Subcutaneous preadipocyte (primary cell): ENCODE data around the gene ZNRD2. TPM values are rescaled to one million over a fixed set of nuclear protein-coding genes. Genes with fewer than 3 reads are reported as not detected.

ENCODE experiments used
- small RNA-seq: library from RNA; depleted of rRNA; stranded (forward); fragments of <200 nt; gene quantifications from one replicate; pipeline ENCODE3, GENCODE V24; 2012
- total RNA-seq: library from RNA; depleted of rRNA; stranded (reverse); fragments of >200 nt; gene quantifications from 2 replicates; pipeline ENCODE4 v1.2.3, GENCODE V29; 2012

The ZNRD2 gene, protein sequence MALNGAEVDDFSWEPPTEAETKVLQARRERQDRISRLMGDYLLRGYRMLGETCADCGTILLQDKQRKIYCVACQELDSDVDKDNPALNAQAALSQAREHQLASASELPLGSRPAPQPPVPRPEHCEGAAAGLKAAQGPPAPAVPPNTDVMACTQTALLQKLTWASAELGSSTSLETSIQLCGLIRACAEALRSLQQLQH
- 45.9 and 46.7 TPM in 2 replicates for total RNA-seq

DNA sequence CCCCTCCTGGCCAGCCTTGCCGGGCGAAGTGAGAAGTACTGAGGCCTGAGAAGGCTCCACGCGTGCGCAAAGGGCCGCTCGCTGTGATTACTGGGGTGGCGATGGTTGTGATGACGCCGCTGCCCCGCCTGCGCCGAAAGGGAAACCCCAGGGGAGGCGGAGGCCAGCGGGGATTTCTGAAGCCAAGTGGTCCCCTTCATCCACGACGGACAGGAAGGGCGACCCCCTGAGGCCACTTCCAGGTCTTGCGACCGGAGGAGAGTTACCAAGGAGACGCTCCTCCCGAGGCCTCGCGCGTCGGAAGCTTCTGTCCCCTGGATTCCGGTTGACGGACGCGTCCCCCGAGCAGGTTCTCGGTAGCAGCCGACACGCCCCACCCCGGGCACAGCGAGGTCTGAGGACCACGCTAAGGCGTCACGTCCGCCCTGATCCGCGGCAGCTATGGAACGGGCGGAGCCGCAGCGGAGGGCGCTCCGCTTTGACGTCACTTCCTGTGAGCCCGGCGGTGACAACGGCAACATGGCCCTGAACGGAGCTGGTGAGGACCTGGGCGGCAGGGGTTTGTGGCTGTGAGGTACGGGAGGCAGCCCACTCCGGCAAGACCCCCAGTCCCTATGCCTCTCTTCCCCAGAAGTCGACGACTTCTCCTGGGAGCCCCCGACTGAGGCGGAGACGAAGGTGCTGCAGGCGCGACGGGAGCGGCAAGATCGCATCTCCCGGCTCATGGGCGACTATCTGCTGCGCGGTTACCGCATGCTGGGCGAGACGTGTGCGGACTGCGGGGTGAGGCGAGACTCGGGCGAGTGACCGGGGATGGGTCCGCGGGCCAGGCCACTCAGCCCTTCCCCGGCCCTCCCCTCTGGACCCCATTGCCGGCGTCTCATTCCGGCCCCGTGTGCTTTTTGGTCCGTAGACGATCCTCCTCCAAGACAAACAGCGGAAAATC, at the start of gene ZNRD2:
TSS of gene ZNRD2 (plus strand) at position 505 of the 946 bp plus-strand sequence. CDS start at position 520, 15 bp downstream.

DNA sequence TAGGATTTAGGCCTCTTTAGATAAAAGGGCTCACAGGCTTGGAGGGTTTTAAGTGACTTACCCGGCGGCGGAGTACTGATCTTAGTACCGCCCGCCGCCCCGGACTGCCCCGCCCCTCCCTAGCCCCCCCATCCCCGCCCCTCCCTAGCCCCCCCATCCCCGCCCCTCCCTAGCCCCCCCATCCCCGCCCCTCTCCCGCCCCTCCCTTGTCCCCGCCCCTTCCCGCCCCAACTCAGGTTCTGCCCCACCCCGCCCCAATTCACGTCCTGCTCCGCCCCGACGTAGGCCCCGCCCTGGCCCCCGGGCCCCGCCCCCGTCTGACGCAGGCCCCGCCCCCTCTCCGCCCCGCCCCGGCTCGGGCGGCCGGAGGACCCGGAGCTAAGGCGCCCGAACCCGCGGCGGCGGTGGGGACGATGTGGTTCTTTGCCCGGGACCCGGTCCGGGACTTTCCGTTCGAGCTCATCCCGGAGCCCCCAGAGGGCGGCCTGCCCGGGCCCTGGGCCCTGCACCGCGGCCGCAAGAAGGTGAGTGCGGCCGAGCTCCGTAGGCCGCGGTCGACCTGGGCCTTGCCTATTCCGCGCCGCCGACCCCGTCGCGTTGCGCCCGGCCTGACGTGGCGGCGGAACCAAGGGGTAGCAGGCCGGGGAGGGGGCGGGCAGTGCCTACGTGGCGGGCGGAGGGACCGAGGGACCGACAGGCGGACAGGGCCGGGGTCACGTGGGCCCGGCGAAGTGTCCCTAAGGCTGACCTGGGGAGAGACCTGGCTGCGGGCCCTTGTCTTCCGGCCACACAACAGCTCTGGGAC, 45.3 kb upstream of the ZNRD2 start, which contains the start of gene SCYL1:
TSS of gene SCYL1 (plus strand) at position 343 of the 805 bp plus-strand sequence. CDS start at position 414, 71 bp downstream.

DNA sequence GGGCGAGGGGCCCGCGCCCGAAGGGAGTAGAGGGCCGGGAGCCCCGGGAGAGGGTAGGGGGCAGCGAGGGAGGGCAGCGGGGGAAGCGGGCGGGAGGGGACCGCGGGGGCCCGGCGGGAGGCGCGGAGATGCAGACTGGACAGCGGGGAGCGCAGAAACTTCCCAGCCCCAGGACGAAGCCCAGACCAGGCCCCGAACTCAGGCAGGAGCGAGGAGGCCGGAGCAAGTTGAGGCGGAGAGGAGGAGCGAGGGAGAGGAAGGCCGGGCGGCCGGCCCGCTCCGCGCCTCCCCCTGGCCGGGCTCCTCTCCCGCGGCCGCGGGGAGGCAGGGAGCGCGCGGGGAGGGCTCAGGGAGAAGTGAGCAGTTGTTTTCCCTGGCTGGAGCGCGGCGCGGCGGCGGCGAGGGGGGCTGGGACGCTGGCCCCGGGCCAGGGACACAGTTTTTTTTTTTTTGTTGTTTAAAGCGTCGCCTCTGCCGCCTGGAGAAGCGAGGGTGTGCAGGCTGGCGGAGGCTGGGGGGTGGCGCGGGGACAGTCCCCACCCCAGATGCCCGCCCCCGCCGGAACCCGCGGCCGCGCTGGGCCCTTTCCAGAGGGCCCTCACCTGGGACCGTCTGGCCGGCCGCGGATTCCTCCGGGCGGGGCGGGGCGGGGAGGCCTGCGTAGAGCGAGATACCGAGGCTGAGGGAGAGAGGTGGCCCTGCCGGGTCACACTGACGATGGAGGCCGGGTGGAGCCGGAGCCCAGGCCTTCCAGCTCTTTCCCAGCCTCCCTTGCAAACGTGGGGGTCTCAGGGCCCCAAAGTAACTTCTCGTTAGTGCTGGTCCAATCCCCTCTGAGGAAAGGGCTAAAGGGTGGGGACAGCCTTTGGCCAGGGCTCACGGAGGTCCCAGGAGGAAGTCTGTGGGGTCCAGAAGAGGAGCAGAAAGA, 12.0 kb upstream of the ZNRD2 start, which contains the start of gene LTBP3:
TSS of gene LTBP3 (minus strand) at position 358 of the 928 bp plus-strand sequence. CDS start 400 bp downstream, outside the sequence.

DNA sequence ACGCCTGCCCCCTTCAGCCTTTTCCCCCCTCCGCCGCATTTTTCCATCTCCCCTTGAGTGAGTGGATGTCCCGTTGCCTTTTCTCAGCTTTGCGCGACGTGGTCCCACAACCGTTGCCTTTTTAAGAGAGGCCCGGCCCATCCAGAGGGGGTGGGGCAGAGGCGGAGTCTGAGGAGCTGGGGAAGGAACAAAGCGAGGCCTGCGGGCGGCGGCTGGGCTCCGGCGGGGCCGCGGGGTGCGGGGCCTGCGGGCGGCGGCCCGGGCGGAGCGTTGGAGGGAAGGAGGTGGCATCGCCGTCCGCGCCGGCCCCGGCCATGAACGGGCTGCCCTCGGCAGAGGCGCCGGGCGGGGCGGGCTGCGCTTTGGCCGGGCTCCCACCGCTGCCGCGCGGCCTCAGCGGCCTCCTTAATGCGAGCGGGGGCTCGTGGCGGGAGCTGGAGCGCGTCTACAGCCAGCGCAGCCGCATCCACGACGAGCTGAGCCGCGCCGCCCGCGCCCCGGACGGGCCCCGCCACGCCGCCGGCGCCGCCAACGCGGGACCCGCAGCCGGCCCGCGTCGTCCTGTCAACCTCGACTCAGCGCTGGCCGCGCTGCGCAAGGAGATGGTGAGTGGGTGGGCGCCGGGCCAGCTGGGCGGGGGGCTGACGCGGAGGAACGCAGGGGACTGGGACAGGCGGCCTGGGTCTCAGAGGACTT, 2.2 kb downstream of the ZNRD2 start, which contains the start of gene FAM89B:
TSS of gene FAM89B (plus strand) at position 183 of the 696 bp plus-strand sequence. CDS start at position 315, 132 bp downstream.

DNA sequence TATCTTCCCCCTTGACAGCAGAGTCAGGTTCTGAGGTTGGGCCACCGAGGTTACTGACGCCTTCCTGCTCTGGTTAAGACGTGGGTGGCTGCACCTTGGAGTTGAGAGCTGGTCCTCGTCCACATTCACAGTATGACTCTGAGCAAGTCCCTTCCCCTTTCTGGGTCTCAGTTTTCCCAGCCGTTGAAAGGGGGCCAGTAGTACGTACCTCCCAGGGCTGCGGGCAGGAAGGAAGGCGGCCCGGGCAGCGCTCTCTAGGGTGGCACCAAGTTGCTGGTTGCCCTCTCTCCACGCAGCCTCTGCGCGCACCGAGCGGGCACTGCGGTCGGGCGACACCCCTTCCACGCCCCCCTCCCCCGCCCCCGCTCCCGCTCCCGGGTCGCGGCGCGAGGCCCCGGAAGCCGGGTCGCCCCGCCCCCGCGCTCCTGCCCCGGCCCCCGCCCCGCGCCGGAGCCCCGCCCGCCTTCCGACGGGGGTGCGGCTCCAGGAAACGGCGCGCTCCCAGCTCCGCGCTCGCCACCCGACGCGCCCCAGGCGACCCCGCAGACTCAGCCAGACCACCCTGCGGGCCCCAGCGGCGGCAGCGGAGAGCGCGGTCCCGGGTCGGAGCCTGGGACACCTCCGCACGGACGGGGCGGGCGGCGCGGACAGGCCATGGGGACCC, 5.4 kb downstream of the ZNRD2 start, which contains the start of gene EHBP1L1:
TSS of gene EHBP1L1 (plus strand) at position 486 of the 664 bp plus-strand sequence. CDS start 250 bp downstream, outside the sequence.

DNA sequence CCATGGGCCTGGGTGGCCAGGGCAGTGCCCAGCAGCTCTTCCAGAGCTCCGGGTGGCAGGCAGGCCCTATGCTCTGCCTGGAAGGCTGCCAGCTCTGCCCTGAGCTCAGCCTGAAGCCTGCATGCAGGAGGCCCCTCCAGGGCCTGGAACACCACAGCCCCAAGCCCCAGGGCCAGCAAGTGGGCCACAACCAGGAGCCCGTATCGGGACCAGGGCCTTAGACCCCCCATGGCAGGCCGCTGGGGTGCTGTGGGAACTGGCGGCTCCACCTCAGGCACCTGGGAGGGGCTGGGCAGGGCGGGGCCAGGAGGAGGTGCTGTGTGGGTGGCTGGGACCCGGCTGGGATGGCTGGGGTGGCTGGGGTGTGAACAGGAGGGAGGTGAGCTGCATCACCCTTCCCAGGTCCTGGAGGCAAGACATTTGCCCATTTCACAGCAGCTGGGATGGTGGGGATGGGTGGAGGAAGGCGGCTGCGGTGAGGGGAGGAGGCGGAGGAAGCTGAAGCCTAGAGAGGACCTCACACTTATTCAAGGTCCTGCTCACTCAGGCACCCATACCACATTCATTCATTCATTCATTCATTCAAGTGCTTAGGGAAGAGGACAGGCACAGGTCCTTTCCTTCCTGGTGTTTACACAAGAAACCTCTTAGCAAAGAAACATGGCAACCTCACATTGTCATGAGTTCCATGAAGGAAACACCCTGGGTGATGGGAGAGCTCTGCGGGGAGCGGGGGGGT, 25.4 kb downstream of the ZNRD2 start, which contains the start of gene KCNK7:
TSS of gene KCNK7 (minus strand) at position 258 of the 739 bp plus-strand sequence. CDS start at position 230, 28 bp downstream.

DNA sequence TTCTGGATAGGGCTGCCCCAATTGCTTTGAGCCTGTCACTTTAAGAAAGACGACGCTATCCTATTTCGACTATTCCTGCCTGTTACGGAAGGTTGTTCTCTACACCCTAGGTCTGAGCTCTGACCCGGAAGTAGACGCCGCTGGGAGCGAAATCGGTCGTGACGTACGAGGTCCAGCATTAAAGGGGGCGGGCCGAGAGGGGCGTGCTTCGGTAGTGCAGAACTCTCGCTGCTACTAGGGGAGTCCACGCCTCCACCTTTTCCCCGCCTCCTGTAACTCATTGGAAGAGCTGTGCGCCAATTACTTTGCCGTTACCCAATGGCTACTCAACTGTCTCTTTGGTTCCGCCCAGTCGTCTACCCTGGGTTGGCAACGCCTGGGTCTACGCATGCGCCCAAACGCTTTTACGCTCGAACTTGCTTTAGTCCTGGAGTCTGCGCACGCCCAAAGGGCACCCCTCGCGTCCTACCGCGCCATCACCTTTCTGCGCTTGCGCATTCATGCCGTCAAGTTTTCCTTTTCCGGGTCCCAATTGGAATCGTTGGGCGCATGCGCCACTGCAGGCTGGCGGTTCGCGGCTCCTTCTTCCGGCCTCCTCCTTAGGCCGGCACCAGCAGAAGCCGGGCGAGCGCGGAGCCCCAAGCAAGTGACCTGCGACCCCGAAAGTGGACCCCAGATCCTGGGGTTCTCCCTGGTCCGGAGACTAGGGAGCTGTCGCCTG, 45.1 kb downstream of the ZNRD2 start, which contains the start of gene PCNX3:
TSS of gene PCNX3 (plus strand) at position 548 of the 721 bp plus-strand sequence. CDS start 536 bp downstream, outside the sequence.

Small RNAs within 50 kb of the gene (small RNA-seq; reads per million reads assigned to genes)
- gene AP001362.1 = not detected

Other genes starting within 250 kb of the ZNRD2 start
- gene DPF2, start 236.6 kb upstream of the ZNRD2 start, total RNA-seq = 49.2 and 52.0 TPM in 2 replicates
- under 0.01 TPM in 2 replicates for gene TIGD3, start 215.7 kb upstream of the ZNRD2 start, total RNA-seq
- gene SLC25A45, start 187.8 kb upstream of the ZNRD2 start, total RNA-seq = 3.3 and 4.0 TPM in 2 replicates
- 50.3 and 57.3 TPM in 2 replicates for gene FRMD8, start 183.8 kb upstream of the ZNRD2 start, total RNA-seq
- 228 and 325 TPM in 2 replicates for gene NEAT1, start 147.7 kb upstream of the ZNRD2 start, total RNA-seq
- 5,567 and 6,141 TPM in 2 replicates for gene MALAT1, start 71.4 kb upstream of the ZNRD2 start, total RNA-seq
- 48.5 and 108 TPM in 2 replicates for gene SCYL1, start 45.4 kb upstream of the ZNRD2 start, total RNA-seq
- gene LTBP3, start 12.1 kb upstream of the ZNRD2 start, total RNA-seq = 24.6 and 49.3 TPM in 2 replicates
- gene FAM89B, start 2.1 kb downstream of the ZNRD2 start, total RNA-seq = 21.7 TPM in 2 replicates
- gene EHBP1L1, start 5.6 kb downstream of the ZNRD2 start, total RNA-seq = 34.2 and 59.0 TPM in 2 replicates
- 0.37 TPM in 1 of 2 replicates, not detected in the other for gene KCNK7, start 25.3 kb downstream of the ZNRD2 start, total RNA-seq
- gene MAP3K11, start 43.7 kb downstream of the ZNRD2 start, total RNA-seq = 18.4 and 28.7 TPM in 2 replicates
- 25.4 and 33.4 TPM in 2 replicates for gene PCNX3, start 45.3 kb downstream of the ZNRD2 start, total RNA-seq
- 23.5 and 38.3 TPM in 2 replicates for gene SIPA1, start 67.6 kb downstream of the ZNRD2 start, total RNA-seq
- gene RELA, start 92.4 kb downstream of the ZNRD2 start, total RNA-seq = 22.8 and 31.9 TPM in 2 replicates
- gene KAT5, start 141.8 kb downstream of the ZNRD2 start, total RNA-seq = 42.6 and 44.5 TPM in 2 replicates
- gene RNASEH2C, start 150.3 kb downstream of the ZNRD2 start, total RNA-seq = 33.0 and 38.6 TPM in 2 replicates
- gene AP5B1, start 210.5 kb downstream of the ZNRD2 start, total RNA-seq = 12.9 and 14.3 TPM in 2 replicates
- not detected in 2 replicates for gene OVOL1, start 216.6 kb downstream of the ZNRD2 start, total RNA-seq